Measurements from ENCODE around the gene SMIM26. TPM values are rescaled to one million over a fixed set of nuclear protein-coding genes. Genes with fewer than 3 reads are reported as not detected.

The SMIM26 gene
- total and polyA plus RNA-seq, 2 of the 13 experiments (the other 11 are each of a cell fraction or from before 2014, with no cell fraction given): 214 to 249 TPM

DNA sequence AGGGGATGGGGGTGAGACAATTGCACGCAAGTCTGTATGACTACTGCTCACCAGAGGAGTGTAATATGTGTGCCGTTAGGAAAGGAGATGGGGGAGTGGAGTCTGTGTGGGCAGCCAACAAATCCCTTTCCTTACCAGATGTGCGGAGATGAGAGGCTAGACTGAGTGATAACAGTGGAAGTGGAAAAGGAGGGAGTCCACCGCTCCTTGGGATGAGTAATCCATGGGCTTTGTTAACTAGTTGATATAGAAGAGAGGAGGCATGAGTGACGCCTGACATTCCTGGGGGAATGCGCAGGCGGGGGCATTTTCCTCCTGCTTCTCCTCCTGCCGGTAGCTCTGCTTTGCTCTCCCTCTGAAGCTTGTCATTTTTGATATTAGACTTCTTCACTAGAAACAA, 13.5 kb upstream of the SMIM26 start (continued):
- TF ChIP-seq, protein P1, sequence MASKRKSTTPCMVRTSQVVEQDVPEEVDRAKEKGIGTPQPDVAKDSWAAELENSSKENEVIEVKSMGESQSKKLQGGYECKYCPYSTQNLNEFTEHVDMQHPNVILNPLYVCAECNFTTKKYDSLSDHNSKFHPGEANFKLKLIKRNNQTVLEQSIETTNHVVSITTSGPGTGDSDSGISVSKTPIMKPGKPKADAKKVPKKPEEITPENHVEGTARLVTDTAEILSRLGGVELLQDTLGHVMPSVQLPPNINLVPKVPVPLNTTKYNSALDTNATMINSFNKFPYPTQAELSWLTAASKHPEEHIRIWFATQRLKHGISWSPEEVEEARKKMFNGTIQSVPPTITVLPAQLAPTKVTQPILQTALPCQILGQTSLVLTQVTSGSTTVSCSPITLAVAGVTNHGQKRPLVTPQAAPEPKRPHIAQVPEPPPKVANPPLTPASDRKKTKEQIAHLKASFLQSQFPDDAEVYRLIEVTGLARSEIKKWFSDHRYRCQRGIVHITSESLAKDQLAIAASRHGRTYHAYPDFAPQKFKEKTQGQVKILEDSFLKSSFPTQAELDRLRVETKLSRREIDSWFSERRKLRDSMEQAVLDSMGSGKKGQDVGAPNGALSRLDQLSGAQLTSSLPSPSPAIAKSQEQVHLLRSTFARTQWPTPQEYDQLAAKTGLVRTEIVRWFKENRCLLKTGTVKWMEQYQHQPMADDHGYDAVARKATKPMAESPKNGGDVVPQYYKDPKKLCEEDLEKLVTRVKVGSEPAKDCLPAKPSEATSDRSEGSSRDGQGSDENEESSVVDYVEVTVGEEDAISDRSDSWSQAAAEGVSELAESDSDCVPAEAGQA (IDR thresholded peaks at IDR 0.05; ENCODE audit: low read depth): no peak
- TF ChIP-seq, protein P1 (CRISPR knock-in tag; IDR thresholded peaks at IDR 0.05; ENCODE audit: borderline replicate concordance): no peak
- TF ChIP-seq, protein P2, sequence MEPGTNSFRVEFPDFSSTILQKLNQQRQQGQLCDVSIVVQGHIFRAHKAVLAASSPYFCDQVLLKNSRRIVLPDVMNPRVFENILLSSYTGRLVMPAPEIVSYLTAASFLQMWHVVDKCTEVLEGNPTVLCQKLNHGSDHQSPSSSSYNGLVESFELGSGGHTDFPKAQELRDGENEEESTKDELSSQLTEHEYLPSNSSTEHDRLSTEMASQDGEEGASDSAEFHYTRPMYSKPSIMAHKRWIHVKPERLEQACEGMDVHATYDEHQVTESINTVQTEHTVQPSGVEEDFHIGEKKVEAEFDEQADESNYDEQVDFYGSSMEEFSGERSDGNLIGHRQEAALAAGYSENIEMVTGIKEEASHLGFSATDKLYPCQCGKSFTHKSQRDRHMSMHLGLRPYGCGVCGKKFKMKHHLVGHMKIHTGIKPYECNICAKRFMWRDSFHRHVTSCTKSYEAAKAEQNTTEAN (CRISPR knock-in tag; conservative IDR thresholded peaks at IDR 0.05): no peak

GRCh38 chr20:18567739-18568091, 483 bp downstream of the SMIM26 start:
- POLR2A ChIA-PET: interaction anchor here (2.0 to 2.4 kb wide), 2 partner anchors 17 to 60 kb away, joined by 25 to 30 read pairs; partner anchors contain the start of gene SEC23B
- BruUV-seq (replicated peaks): TSS peak; percentile 90
- 0 out of 2 replicates have a peak, but pooled peaks have one; percentile 39 for TF ChIP-seq ZNF468 (CRISPR knock-in tag; IDR thresholded peaks at IDR 0.05)
- TF ChIP-seq, protein P3, sequence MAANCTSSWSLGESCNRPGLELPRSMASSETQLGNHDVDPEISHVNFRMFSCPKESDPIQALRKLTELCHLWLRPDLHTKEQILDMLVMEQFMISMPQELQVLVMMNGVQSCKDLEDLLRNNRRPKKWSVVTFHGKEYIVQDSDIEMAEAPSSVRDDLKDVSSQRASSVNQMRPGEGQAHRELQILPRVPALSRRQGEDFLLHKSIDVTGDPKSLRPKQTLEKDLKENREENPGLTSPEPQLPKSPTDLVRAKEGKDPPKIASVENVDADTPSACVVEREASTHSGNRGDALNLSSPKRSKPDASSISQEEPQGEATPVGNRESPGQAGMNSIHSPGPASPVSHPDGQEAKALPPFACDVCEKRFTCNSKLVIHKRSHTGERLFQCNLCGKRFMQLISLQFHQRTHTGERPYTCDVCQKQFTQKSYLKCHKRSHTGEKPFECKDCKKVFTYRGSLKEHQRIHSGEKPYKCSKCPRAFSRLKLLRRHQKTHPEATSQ (CRISPR knock-in tag; IDR thresholded peaks at IDR 0.05; ENCODE audit: borderline replicate concordance): 0 out of 2 replicates have a peak, but pooled peaks have one; percentile 4
- TF ChIP-seq ZNF501 (CRISPR knock-in tag; IDR thresholded peaks at IDR 0.05): peak; percentile 43; the same call in 1 of the 2 replicates
- 0 out of 2 replicates have a peak, but pooled peaks have one; percentile 42 for TF ChIP-seq GTF2F1 (IDR thresholded peaks at IDR 0.05; ENCODE audit: low read length)
- TF ChIP-seq DMTF1 (CRISPR knock-in tag; IDR thresholded peaks at IDR 0.05): 0 out of 2 replicates have a peak, but pooled peaks have one; percentile 43
- TF ChIP-seq ZNF331 (CRISPR knock-in tag; IDR thresholded peaks at IDR 0.05): no peak
- peak; percentile 62 for TF ChIP-seq KDM5A (IDR thresholded peaks at IDR 0.05; ENCODE audit: borderline replicate concordance, low read length)
- TF ChIP-seq POLR2AphosphoS5 (IDR thresholded peaks at IDR 0.05; ENCODE audit: low read depth, low read length): no peak

More at GRCh38 chr20:18567739-18568091, 483 bp downstream of the SMIM26 start:
- no peak for FAIRE-seq
- H3K4me2 ChIP-seq (ENCODE audit: low read depth, low read length): peak overlapping the region; percentile 97
- CTCF ChIA-PET (ENCODE audit: low intra/inter-chr PET ratio, low total read pairs): no interaction called here
- ATAC-seq: peak; percentile 70
- H3K4me1 ChIP-seq (ENCODE audit: insufficient read depth, low read length): peaks cover 14% of the 10 kb centered on the region
- peak overlapping the region; percentile 69 to 97 (median 89) for H3K4me3 ChIP-seq (replicated peaks in 1 of 3; ENCODE audit: insufficient read depth in 1 of 3, low read depth in 2 of 3, low read length in 3 of 3)
- DNase-seq (ENCODE audit: low spot score): no peak
- WGBS (ENCODE audit: low lambda C conversion rate): 0% methylated on average over 6 of the region's 6 CpGs
- H3K36me3 ChIP-seq (replicated peaks in 1 of 2; ENCODE audit: control insufficient read depth in 1 of 2, insufficient read depth in 2 of 2, low read length in 2 of 2): peaks cover 0 to 12% of the 10 kb centered on the region in 2 experiments; a peak in 1 of 5 replicates
- peak overlapping the region; percentile 83 for H3K27ac ChIP-seq (ENCODE audit: extremely low read length, insufficient read depth, low read length)
- H3K79me2 ChIP-seq (ENCODE audit: insufficient read depth, low read length): peaks cover 24% of the 10 kb centered on the region
- no peaks in the 10 kb centered on the region; a peak in 1 of 5 replicates for H3K27me3 ChIP-seq (ENCODE audit: control insufficient read depth in 1 of 2, insufficient read depth in 2 of 2, low read length in 2 of 2)
- H3K9me3 ChIP-seq (ENCODE audit: low read length): no peaks in the 10 kb centered on the region
- intact Hi-C loops (cut with micrococcal nuclease; ENCODE audit: unreplicated experiment) (loop anchor here (1.0 to 5.0 kb wide), 4 partner anchors 18 to 155 kb away; partner anchors contain the start of genes DZANK1, POLR3F and SEC23B), in situ Hi-C loops (cut with HindIII; ENCODE audit: extremely low pct_ligation_motif_present, low pct_unique_long_range_greater_than_20kb) (no loop called here)
- H4K20me1 ChIP-seq (ENCODE audit: insufficient read depth, low read length): no peaks in the 10 kb centered on the region
- H3K9ac ChIP-seq (ENCODE audit: insufficient read depth, low read depth, low read length): peak overlapping the region; percentile 96
- H2AFZ ChIP-seq (ENCODE audit: low read length): peak overlapping the region; percentile 47

Data from HepG2 (cell line).